GM19099 (cell line): ENCODE results near the gene HOXC12.

Experiments
- POLR2A ChIP-seq: IDR thresholded peaks from 3 replicates; pipeline ENCODE4 v1.6.1; 2011; ENCODE audit warnings: low read depth; ENCODE audit not compliant: insufficient read length; ENCODE audit errors: extremely low read depth

HOXC12 gene

DNA sequence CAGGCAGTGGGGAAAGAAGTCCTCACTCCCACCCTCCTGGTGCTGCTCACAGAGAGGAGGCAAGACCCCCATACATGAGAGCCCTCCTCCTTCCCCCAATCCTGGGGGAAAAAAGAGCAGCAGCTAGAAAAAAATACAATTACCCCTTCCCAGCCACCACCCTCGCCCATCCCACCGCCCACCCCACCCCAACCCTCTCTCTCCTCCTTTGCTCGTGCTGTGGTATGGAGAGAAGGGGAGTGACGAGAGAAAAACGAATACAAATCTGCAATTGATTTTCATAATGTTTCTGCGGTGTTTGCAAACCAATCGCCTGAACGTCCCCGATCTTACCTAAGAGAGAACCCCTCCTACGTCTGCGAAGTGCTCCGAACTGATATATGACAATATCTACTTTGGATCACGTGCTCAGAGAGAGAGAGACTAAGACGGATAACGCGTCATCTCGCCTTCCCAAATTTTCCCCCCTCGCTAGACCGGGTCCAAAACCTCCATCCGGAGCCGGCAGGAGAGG is 18.1 kb downstream of the HOXC12 start, which contains the start of gene HOXC11:
TSS of gene HOXC11 (plus strand) at position 405 of the 514 bp plus-strand sequence. CDS start 116 bp downstream, outside the sequence.
- no peak for TF ChIP-seq POLR2A

DNA sequence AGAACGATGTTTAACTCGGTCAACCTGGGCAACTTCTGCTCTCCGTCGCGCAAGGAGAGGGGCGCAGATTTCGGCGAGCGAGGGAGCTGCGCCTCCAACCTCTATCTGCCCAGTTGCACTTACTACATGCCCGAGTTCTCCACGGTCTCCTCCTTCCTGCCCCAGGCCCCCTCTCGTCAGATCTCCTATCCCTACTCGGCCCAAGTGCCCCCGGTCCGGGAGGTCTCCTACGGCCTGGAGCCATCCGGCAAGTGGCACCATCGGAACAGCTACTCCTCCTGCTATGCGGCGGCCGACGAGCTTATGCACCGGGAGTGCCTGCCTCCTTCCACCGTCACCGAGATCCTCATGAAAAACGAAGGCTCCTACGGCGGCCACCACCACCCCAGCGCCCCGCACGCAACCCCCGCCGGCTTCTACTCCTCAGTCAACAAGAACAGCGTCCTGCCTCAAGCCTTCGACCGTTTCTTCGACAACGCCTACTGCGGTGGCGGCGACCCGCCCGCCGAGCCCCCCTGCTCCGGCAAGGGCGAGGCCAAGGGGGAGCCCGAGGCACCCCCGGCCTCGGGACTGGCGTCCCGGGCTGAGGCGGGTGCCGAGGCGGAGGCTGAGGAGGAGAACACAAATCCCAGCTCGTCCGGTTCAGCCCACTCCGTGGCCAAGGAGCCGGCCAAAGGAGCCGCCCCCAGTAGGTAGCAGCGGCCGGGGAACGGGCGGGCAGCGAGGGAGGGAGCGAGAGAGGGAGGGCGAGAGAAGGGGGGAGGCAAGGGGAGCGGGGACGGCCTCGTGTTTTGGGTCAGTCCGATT is 18.7 kb downstream of the HOXC12 start:
- no peak for TF ChIP-seq POLR2A

DNA sequence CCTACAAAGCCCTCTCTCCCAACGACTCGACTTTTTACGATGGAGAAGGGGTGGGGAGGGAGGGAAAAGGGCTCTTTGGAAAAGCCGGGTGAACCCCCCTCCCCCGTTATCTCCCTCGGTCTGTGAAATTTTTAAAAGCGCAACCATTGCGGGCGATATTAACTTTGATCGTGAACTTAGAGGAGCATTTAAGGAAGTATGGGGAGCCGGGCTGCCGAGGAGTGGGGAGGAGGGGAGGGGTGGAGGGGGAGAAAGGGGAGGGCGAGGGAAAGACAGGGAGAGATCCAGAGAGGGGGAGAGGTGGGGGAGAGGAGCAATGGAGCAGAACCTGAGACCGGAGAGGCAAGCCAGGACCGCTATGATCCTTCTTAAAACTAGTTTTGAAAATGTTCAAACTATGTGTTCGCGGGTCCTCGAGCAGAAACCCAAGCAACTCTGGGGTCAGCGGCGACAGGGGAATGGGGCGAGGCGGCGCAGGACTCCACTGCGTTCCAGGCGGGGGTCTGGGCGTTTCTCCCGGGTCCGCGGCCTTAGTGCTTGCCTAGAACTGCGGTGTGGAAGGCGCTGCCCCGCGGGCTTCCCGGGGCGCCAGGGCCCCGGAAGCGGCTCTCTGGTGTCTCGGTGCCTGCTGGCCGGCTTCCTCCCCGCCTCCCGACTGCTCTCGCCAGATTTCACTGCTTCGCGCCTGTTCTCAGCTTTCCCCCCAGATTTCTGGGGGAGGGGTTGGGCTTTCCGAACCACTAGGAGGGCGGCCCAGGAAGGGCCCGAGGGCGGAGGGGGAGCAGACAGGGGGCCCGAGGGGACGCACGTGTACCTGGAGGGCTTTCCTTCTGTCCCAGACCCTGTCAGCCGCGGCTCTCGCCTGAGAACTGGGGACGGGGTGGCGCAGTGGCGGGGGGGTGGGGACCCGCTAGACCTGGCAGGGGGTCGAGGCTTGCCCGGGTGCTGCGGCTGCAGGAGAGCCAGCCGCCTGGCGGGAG is 19.7 kb downstream of the HOXC12 start, which contains the start of gene HOTAIR:
TSS of gene HOTAIR (minus strand) at position 871 of the 980 bp plus-strand sequence.
- TF ChIP-seq POLR2A = peak; percentile 31

GRCh38 chr12:53975064-53975471 is 20.4 kb downstream of the HOXC12 start:
- no peak for TF ChIP-seq POLR2A

DNA sequence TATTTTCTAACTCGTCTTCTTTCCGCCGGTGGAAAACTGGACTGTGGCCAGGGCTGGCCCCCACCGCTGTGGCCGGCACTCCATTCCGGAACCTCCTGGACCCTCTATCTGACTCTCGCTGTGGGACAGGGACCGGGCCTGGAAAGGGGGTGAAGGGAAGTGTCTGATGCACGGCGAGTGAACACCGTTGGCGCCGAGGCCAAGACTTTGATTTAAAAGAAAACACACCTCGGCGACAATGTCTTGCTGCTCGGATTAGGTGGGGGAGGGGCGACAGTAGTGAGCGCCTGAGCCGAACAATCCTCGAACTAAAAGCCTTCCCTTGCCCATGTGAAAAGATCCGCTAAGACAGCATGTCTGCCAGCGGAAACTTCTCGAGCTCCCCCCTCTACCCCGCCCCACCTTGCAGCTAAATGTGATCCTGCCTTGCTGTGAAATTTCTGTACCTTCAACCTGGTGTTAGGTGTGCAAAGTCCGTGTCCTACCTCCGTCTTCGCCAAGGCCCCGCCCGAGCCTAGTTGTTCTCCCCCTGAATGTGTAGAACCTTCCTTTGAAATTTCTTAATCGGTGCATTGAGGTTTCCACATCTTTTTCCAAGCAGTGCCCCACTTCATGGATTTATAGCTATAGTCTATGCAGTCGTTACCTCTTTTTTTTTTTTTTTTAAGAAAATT is 20.9 kb downstream of the HOXC12 start:
- no peak for TF ChIP-seq POLR2A

- no peak for TF ChIP-seq POLR2A
Observed at GRCh38 chr12:53976172-53976822, 21.6 kb downstream of the HOXC12 start.

GRCh38 chr12:53976823-53977595 is 22.3 kb downstream of the HOXC12 start:
- no peak for TF ChIP-seq POLR2A

DNA sequence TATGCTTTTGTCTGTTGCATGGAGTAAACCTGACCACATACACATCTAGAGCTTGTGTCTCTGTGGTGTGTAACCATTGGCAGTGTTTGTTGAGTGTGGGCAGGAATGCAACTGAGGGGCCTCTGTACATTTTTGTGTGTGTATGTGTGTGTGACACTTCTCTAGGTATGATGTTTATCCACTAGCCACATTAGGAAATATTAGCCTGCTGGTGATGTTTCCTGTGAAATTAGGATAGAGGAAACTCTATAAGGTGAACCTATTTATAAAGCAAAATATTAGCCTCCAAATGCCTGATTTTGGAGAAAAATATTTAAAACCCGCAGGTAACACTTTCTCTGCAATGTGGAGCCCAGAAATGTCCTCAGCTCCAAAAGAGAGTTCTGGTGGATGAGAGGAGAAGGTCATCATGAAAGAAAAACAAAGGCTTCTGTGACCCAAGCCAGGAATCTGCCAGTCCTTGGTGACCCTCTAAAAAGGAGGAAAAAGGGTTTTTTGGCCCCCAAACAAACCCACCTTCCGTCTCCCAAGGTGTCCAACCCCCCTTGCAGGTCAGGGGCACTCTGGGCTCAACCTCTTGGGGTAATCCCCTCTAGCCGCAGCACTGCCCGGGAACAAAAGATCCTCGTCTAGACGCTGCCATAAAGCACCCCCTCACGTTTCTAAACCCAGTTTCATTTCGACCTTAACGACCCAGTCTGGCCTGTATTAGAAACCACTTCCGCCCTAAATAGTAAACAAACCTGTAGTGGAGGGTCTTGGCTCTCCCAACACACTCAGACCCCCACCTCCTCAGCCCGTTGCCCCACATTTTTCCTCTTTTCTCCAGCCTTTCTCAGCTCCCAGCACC is 23.1 kb downstream of the HOXC12 start:
- no peak for TF ChIP-seq POLR2A

DNA sequence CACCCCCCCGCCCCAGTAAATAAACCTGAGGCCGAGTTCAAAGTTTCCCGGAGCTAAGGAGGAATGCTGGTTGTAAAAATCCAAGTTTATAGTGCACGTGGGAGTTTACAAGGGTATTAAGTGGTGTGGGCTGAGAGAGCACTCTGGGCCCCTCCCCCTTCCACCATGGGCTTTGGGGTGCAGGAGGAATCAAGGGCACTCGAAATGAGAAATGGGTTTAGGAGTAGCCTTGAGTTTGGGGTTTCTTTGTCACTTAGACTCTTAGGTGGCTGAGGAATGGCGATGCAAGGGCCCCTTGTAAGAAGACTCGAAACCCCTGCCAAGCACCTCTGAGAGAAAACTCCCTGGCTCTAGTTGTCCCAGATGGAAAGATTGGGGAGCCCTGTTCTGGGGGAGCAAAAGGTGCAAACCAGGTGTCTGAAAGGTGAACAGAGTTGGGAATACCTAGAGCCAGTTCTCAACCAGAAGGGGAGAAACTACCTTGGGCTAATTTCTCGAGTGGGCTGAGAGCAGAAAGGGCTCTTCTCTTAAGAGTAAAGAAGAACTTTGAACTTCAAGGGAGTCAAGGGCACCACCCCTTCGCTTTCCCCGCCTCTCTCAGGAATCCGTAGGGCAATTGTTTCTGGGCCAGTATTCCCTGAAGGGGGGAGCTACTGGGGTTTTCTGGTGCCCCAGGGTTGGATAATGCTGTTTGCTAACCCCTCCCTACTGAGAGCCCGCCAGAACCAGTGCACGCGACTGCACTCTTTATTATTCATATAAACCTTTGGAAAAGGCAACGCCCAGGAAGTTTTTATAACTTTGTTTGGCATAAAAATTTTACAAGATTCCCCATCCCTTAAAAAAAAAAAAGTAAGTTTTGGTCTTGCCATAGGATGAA is 24.0 kb downstream of the HOXC12 start:
- TF ChIP-seq POLR2A = no peak

DNA sequence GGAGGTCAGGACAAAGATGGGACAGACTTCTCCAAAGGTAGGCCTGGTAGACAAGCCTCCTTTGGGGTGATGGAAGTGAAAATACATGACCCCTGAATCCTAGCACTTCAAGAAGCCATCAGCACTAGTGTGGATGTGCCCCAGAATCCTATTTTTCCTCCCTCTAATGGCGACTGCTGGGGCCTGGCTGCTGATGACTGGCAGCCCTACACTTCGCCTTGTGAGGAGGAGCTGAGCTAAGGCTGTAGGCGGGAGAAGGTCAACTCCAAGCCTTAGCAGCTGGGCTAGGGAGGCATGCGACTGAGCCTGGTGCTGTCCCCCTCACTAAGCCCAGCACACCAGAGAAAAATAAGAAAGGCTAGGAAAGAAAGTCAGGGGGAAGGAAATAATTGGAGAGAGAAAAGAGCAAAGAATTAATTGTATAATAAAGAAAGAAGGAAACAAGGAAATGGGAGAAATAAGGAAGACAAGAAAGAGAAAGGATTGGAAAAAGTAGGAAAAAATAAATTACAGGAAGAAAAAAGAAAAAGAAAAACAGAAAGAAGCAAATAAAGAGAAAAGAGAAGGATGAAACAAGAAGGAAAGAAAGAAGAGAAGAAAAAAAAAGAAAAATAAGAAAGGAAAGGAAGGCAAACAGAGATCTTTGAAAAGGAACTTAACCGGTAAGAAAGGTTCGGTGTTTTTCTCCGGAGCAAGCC is 25.6 kb downstream of the HOXC12 start:
- no peak for TF ChIP-seq POLR2A

- TF ChIP-seq POLR2A = no peak
Observed at GRCh38 chr12:53980802-53981496, 26.2 kb downstream of the HOXC12 start.
